ENCODE measurements around the gene PGAM5. TPM values are rescaled to one million over a fixed set of nuclear protein-coding genes. Genes with fewer than 3 reads are reported as not detected.

Gene PGAM5
- polyA plus RNA-seq, 1 of the 3 experiments (the other 2 are of a cell fraction) = 22.5 TPM

GRCh38 chr12:132695431-132695830, 15.2 kb upstream of the PGAM5 start:
- no peak for TF ChIP-seq TCF12 (IDR thresholded peaks at IDR 0.05)
- TF ChIP-seq PBX3 (IDR thresholded peaks at IDR 0.05) = no peak
- no peak for TF ChIP-seq NFIC (IDR thresholded peaks at IDR 0.05; ENCODE audit: borderline replicate concordance)
- no peak for TF ChIP-seq ELF1 (IDR thresholded peaks at IDR 0.05)
- TF ChIP-seq, protein P1, sequence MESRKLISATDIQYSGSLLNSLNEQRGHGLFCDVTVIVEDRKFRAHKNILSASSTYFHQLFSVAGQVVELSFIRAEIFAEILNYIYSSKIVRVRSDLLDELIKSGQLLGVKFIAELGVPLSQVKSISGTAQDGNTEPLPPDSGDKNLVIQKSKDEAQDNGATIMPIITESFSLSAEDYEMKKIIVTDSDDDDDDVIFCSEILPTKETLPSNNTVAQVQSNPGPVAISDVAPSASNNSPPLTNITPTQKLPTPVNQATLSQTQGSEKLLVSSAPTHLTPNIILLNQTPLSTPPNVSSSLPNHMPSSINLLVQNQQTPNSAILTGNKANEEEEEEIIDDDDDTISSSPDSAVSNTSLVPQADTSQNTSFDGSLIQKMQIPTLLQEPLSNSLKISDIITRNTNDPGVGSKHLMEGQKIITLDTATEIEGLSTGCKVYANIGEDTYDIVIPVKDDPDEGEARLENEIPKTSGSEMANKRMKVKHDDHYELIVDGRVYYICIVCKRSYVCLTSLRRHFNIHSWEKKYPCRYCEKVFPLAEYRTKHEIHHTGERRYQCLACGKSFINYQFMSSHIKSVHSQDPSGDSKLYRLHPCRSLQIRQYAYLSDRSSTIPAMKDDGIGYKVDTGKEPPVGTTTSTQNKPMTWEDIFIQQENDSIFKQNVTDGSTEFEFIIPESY (IDR thresholded peaks at IDR 0.05; ENCODE audit: borderline replicate concordance, low read depth) = no peak
- TF ChIP-seq GABPA (IDR thresholded peaks at IDR 0.05; ENCODE audit: low read depth) = no peak
- no peak for TF ChIP-seq JUND (IDR thresholded peaks at IDR 0.05)
- TF ChIP-seq FOSL2 (IDR thresholded peaks at IDR 0.05; ENCODE audit: borderline replicate concordance, low read depth) = no peak
- no peak for TF ChIP-seq RFX5 (IDR thresholded peaks at IDR 0.05; ENCODE audit: low read length)
- no peak for TF ChIP-seq TEAD4 (IDR thresholded peaks at IDR 0.05; ENCODE audit: borderline replicate concordance, insufficient read depth)
- TF ChIP-seq, protein P2, sequence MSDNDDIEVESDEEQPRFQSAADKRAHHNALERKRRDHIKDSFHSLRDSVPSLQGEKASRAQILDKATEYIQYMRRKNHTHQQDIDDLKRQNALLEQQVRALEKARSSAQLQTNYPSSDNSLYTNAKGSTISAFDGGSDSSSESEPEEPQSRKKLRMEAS (IDR thresholded peaks at IDR 0.05; ENCODE audit: low read depth) = no peak
- TF ChIP-seq EP300 (IDR thresholded peaks at IDR 0.05; ENCODE audit: borderline replicate concordance in 1 of 2, low read depth in 1 of 2, low read length in 1 of 2) = no peak
- no peak for TF ChIP-seq EZH2phosphoT487 (IDR thresholded peaks at IDR 0.05; ENCODE audit: borderline replicate concordance, low read depth)
- TF ChIP-seq TAF1 (IDR thresholded peaks at IDR 0.05; ENCODE audit: borderline replicate concordance, low read depth, low read length) = no peak
- TF ChIP-seq, protein P3, sequence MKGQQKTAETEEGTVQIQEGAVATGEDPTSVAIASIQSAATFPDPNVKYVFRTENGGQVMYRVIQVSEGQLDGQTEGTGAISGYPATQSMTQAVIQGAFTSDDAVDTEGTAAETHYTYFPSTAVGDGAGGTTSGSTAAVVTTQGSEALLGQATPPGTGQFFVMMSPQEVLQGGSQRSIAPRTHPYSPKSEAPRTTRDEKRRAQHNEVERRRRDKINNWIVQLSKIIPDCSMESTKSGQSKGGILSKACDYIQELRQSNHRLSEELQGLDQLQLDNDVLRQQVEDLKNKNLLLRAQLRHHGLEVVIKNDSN (IDR thresholded peaks at IDR 0.05; ENCODE audit: borderline replicate concordance, low read depth) = no peak
- no peak for TF ChIP-seq CHD2 (IDR thresholded peaks at IDR 0.05; ENCODE audit: low read length, partially characterized antibody)
- no peak for TF ChIP-seq MXI1 (IDR thresholded peaks at IDR 0.05; ENCODE audit: low read depth, low read length)
- TF ChIP-seq FOXM1 (IDR thresholded peaks at IDR 0.05; ENCODE audit: low read depth) = no peak
- no peak for TF ChIP-seq USF2 (IDR thresholded peaks at IDR 0.05; ENCODE audit: borderline replicate concordance, low read depth, low read length)
- TF ChIP-seq RAD21 (IDR thresholded peaks at IDR 0.05; ENCODE audit: low read length) = no peak
- Histone ChIP-seq H3K36me3 (replicated peaks in 1 of 2; ENCODE audit: control insufficient read depth in 1 of 2, insufficient read depth in 2 of 2, low read length in 1 of 2) (peaks cover 0 to 10% of the 10 kb centered on the region in 2 experiments), H3K4me1 (ENCODE audit: control insufficient read depth in 1 of 2, insufficient read depth in 2 of 2, low read depth in 1 of 2, low read length in 1 of 2) (no peaks in the 10 kb centered on the region), H3K4me3 (ENCODE audit: low read depth in 2 of 2, low read length in 1 of 2) (no peak overlapping the region), H3K9me3 (no peaks in the 10 kb centered on the region), H3K4me2 (no peak overlapping the region), H3F3A (replicated peaks; ENCODE audit: insufficient read depth) (peaks cover 6% of the 10 kb centered on the region), H3K27ac (ENCODE audit: low read depth in 2 of 2, low read length in 1 of 2) (no peak overlapping the region), H3K27me3 (ENCODE audit: insufficient read depth) (no peaks in the 10 kb centered on the region), H3K9ac (no peak overlapping the region), H2AFZ (ENCODE audit: low read depth) (no peak overlapping the region), H4K20me1 (ENCODE audit: insufficient read depth) (no peaks in the 10 kb centered on the region), H3K9me2 (no peaks in the 10 kb centered on the region), H3K79me2 (ENCODE audit: insufficient read depth) (no peaks in the 10 kb centered on the region)
- 95% methylated on average over 12 of the region's 12 CpGs for WGBS (ENCODE audit: low lambda C conversion rate)
- CTCF ChIA-PET = no interaction called here
- POLR2A ChIA-PET = no interaction called here
- DNase-seq = no peak
